GM04503 (cell line): ENCODE measurements around the gene TMEM132E.
"Not testable (repeated sequence)": the region's sequence is repeated elsewhere in the genome, so short reads cannot be mapped to it uniquely, and the experiment has no call there.

Experiments
- DNase-seq: peaks from one replicate; pipeline ENCODE4 v3.0.0-alpha.2; 2012; ENCODE audit warnings: low read depth

TMEM132E gene

DNA sequence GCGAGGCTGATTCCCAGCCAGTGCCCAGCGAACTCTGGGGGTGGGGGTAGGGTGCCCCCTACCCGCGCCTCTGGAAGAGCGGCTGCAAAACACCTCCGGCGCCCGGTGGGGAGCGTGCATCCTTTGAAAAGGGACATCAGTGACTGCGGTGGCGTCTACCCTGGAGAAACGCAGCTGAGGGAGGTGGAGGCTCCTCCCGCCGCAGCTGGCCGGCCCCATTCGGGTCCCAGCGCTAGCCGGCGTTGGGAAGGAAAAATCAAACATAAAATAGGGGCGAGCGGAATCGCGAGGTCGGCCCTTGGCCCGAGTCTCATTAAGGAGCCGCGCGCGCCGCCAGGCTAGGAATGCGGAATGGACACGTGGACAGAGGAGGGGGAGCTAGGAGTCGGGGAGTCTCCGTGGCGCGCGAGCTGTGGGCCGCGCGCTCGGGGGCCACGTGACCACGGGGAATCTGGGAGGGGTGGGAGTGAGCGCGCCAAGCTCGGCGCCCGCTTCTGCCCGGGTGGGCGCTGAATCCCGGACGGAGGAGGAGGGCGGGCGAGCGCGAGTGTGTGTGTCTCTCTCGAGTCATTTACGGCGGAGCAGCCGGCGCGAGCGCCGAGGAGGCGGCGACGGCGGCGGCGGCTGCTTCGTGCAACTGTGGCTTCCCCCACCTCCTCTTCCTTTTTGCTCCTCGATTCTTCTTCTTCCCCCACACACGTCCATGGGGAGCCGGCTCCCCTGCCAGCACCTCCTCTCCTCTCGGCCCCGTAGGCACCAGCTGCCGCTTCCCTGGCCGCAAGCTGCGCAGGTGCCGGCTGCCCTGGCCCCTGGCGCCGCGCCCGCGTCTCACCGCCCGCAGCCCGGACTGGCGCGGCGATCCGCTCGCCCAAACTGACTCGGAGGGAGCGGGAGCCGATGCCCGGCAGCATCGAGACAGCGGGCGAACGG lies at the start of gene TMEM132E:
TMEM132E (plus strand) TSS at position 566 of the 930 bp plus-strand sequence. CDS start 1,495 bp downstream, outside the sequence.
- DNase-seq: no peak

GRCh38 chr17:34530918-34531317 lies 48.5 kb upstream of the TMEM132E start:
- DNase-seq: no peak

GRCh38 chr17:34532281-34533065 lies 46.9 kb upstream of the TMEM132E start:
- no peak for DNase-seq

DNA sequence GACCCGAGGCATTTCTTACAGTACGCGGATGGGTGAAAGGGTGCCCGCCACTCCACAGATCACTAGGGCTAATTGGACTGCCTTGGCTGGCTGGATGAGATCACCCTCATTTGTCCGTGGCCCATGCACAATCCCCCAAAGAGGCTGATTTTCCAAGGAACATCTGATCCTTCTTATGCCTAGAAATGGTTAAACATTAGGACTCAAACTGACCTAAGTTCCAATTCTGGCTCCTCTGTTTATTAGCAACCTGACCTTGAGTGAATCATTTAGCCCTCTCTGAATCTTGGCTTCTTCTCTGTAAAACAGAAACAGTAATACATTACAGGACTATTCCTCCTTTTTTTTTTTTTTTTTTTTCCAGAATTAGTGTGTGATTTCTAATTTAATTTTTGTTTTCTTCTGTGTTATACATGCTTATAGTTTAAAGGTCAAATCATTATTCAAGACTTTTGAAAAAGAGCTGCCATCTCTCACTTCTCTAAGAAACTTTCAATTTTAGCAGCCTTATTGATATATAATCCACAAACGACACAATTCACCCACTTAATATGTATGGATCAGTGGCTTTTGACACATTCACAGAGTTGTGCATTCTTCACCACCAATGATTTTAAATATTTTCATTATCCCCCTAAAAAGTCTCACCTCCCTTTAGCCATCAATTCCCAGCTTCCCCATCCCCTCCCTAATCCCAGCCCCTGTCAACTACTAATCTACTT lies 45.4 kb upstream of the TMEM132E start:
- DNase-seq: no peak

DNA sequence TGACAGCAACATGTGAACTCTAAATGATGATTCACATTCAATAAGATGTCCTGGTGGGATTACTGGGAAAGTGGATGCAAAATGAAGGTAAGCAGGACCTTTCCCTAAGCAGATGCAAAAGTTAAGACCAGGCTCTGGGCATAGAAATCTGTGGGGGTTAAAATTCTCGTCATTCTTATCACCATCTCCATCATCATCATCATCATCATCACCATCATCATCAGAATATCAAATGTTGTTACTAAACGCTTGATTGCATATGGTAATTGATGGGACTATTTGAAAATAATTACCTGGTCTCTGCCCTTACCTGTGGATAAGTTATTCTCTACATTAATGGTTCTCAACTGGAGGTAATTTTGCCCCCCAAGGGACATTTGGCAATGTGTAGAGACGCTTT lies 41.9 kb upstream of the TMEM132E start:
- no peak for DNase-seq

GRCh38 chr17:34538582-34538981 lies 40.8 kb upstream of the TMEM132E start:
- DNase-seq: not testable (repeated sequence)

DNA sequence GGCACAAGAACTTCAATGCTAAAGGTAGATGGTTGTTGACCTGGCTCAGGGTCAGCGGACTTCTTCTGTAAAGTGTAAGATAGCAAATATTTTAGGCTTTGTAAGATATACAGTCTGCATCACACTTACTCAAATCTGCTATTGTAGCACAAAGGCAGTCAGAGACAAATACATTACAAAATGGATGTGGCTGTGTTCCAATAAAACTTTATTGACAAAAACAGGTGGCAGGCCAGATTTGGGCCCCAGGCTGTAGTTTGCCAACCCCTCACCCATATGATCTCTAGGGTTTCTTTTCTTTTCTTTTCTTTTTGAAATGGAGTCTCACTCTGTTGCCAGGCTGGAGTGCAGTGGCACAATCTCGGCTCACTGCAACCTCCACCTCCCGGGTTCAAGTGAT lies 39.5 kb upstream of the TMEM132E start:
- no peak for DNase-seq

DNA sequence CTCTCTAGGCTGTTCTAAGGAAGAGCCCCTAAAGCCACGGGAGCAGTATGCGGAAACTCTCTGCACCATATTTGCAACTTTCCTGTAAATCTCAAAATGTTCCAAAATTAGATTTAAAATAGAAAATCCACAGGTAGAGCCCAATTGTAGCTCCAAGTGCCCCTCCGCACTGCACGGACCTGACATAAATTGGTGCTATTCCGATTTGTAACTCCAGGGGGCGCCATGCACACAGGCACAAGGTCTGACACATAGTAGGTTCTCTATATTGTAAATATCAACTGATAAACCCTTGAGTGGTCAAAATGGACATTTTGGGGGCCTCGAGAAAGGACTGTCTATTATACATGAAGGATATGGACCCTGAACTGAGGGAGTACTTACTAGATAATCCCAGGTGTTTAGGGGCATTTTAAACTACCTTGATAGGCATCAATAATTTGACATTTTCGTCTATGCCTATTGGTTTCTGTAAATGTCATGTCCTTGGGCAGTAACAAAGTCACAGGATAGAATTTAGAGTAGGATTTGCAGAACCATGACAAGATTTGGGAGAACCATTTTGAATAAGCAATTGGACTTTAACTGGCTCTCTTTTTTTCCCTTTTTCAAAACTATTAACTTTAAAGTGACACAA lies 36.6 kb upstream of the TMEM132E start:
- DNase-seq: no peak

DNA sequence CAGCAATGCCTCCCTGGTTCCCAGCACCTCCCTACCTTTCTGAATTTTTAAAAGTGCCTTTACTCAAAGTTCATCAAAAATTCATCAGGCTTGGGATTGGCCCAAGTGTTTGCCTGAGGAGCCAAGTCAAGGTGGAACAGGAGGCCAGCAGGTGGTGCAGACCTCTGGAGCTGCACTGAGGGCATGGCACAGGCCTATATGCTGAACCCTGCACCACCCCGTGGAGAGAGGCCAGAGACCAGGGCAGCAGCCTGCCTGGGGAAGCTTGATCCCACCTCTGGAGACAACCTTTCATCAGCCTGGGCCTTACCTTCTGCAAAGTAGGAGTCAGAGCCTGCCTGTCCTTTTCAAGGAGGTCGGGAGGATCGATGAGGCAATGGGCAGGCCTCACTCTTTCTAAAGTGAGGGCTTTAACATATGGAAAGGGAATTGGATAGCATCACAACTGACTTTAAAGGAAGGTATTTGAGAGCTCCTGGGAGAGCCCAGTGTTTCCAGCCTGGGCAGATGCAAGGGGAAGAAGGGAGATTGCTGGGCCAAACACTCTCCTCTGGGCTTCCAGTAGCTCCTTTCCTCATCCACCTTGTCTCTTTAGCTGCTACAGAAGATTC lies 31.8 kb upstream of the TMEM132E start:
- no peak for DNase-seq

GRCh38 chr17:34549966-34550365 lies 29.4 kb upstream of the TMEM132E start:
- no peak for DNase-seq

- no peak for DNase-seq
Observed at GRCh38 chr17:34553907-34554306, 25.5 kb upstream of the TMEM132E start.

DNA sequence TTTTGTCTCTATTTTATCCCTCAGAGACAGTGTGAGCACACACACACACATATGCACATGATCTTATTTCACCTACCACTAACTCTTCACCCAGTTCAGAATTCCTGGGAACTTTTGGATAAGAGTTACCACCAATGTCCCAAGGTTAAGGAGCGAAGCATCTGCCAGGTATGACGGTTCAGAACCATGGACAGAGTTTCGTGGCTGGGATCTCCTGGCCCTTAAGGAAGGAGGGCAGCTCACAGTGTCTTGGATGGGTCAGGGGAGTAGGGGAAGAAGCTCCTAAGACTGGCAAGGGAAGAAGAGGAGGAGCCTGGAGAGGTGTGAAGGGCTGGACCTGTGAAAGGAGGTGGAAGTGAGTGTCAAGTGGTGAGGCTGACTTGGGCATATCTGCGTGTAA lies 23.0 kb upstream of the TMEM132E start:
- no peak for DNase-seq

GRCh38 chr17:34556931-34557330 lies 22.5 kb upstream of the TMEM132E start:
- DNase-seq: no peak

DNA sequence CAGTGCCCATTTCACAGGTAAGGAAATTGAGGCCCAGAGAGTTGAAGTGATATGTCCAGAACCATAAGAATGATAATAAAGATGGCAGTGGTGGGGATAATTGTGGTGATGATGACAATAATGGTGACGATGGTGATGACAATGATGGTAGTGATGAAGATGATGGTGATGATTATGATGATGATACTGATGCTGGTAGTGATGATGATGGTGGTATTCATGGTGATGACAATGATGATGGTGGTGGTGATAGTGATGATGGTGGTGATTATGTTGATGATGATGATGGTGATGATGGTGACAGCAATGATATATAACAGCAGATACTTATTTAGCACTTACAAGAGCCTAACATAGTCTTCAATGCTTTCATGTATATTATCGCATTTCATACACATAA lies 18.1 kb upstream of the TMEM132E start:
- no peak for DNase-seq

DNA sequence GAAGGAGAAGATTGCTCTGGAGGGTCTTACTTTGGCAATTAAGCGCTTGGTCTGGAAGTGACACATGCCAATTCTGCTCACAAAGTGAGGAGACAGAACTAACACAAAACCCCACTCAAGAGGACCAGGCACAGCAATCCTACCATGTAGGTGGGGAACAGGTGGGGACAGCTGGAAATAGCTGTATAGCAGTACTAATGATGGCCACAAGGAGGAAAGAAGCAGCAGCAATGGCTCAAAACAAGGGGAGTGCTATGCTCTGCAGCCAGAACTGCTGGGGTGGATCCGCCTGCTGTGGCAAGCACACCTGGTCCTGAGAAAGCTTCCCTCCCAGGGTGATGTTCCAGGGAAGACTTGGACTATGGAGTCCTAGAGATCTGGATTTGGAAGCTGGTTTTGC lies 17.0 kb upstream of the TMEM132E start:
- DNase-seq: no peak

DNA sequence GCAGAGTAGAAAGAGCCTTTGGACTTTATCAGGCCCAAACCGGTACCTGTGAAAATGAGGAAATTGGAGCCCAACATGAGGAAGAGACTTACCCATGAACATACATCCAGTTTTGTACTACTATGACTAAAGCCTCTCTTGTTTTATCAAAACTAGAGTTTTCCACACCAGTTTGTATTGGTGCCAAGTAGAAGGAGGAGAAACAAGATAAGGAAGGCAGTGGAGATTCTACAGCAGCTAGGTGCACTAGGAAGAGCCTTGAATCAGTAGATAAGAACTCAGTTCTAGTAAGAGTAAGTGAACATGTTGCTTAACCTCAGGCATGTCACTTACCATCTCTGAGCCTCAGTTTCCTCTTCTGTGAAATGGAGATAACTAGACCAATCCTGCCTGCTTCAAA lies 13.7 kb upstream of the TMEM132E start:
- DNase-seq: no peak

GRCh38 chr17:34566201-34566600 lies 13.2 kb upstream of the TMEM132E start:
- no peak for DNase-seq

DNA sequence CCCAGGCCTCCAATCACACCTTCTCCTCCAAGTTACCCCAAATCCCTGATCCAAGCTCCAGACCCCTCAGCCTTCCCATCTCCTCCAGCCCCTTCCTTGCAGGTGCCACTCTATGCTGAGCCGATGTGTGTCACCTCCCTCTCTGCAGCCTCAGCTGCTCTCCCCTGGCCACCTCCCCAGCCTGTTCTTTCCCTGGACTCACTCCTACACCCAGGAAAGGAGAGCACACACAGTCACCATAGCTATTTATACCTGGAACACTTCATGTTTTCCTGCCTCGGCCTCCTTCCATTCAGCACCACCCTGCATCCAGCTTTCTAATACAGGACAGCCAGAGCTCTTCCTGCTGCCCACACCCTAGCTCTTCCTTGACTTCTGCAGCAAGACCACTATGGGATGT lies 12.5 kb upstream of the TMEM132E start:
- no peak for DNase-seq

DNA sequence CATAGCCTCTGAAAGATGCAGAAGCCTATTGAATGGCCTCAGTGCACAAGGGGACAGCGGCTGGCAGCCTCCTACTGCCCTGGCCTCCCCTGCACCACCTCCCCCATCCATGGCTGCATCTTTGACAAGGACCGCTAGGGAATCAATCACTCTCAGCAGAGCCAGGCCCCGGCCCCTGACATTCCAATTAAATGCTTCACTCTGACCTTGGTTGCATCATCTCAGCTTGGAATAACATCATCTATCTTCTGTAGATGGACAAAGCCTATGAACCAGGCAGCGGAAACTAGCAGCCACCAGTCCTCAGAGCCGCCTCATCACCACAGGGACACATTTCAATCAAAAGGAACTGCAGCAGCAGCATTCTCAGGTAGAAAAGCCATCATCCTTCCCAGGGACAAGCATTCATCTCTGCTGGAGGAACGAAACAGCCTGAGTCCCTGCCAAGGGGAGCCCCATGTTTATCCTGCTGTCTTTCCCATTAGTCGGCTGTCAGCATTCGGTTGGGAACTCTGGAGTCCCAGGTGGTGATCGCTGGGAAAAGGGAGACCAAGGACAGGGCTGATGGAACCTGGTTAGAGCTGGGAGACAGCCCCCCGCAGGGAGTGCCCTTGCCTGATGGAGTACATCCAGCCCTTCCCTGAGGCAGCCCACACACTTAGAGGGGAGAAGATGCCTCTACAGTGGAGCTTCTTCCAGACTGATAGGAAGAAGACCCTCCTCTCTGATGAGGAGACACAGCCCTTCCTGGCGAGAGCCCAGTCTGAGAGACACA lies 11.5 kb upstream of the TMEM132E start:
- DNase-seq: no peak

GRCh38 chr17:34568953-34569352 lies 10.4 kb upstream of the TMEM132E start:
- DNase-seq: no peak

DNA sequence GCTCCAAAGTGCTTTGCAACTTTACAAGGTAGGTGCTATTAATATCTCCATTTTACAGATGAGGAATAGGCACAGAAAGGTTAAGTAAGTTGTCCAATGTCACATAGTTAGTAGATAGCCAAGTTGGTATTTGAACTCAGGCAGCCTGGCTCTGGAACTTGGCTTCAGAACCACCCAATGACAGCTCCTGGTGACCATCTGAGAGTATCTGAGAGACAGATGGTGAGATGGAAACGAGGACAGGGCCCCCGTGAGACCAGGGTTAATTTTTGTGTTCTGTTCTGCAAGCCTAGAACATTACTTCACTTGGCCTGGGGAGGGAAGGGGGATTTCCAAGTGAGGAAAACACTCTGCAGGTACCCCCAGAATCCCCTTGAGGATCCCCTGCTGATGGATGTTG lies 9.8 kb upstream of the TMEM132E start:
- no peak for DNase-seq
